ENCODE data around the gene ANKRD12.

Gene ANKRD12

DNA sequence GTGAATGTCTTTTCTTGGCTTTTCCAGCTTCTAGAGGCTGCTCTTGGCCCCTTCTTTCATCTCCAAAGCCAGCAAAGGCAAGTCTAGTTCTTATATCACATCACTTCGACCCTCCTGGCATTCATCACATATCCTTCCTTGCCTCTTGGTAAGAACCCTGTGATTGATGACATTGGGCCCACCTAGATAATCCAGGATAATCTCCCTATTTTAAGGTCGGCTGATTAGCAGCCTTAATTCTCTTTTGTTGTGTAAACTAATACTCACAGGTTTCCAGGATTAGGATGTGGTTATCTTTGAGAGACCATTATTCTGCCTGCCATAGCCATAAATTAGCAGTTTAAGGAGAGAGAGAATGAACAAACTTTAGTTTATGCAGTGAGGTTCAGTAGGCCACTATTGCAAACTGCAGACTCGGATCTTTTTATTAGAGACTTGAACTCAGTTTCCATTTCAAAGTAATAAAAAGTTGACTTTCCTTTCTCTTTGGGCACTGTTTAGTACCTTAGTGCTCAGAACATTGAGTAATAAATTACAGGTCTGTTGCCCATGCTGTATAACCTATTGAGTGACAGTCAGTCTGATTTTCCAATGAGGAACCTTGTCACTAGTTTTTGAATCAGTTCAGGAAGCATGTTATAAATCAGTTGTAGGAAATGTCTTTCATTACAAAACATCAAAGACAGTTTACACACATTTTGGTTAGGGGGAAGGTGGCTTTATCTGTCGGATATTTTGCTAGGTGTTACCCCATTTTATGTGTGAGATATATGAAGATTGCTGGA lies 29.6 kb upstream of the ANKRD12 start:
- no peak for DNase-seq (ENCODE audit: low read depth)

- DNase-seq (ENCODE audit: low read depth) = no peak
These were observed 27.7 kb upstream of the ANKRD12 start for GRCh38 chr18:9108911-9109310.

GRCh38 chr18:9109523-9109922 lies 27.1 kb upstream of the ANKRD12 start:
- DNase-seq (ENCODE audit: low read depth) = no peak

GRCh38 chr18:9113468-9114149 lies 23.0 kb upstream of the ANKRD12 start:
- no peak for DNase-seq (ENCODE audit: low read depth)

DNA sequence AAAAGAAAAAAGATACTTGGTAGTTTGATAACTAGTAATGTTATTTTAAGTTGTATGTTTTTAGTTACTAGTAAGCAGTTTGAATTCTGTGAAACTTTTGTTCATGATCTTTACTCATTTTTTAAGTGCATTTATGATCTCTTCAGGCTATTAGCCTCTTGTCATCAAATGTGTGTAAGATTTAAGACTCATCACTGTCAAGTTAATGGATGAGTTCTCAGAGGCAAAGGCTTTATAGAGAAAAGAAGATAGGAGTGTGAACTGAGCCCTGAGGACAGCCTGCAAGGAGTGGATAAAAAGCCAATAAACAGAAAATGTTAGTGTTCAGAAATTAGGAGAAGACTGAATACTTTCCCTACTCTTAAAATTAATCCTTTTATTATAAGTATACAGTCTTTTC lies 20.6 kb upstream of the ANKRD12 start:
- DNase-seq (ENCODE audit: low read depth) = no peak

GRCh38 chr18:9117980-9118841 lies 18.4 kb upstream of the ANKRD12 start:
- DNase-seq (ENCODE audit: low read depth) = no peak

GRCh38 chr18:9120796-9121195 lies 15.8 kb upstream of the ANKRD12 start:
- no peak for DNase-seq (ENCODE audit: low read depth)

GRCh38 chr18:9123520-9123919 lies 13.1 kb upstream of the ANKRD12 start:
- DNase-seq (ENCODE audit: low read depth) = no peak

- DNase-seq (ENCODE audit: low read depth) = no peak
These were observed 11.8 kb upstream of the ANKRD12 start for GRCh38 chr18:9124824-9125223.

DNA sequence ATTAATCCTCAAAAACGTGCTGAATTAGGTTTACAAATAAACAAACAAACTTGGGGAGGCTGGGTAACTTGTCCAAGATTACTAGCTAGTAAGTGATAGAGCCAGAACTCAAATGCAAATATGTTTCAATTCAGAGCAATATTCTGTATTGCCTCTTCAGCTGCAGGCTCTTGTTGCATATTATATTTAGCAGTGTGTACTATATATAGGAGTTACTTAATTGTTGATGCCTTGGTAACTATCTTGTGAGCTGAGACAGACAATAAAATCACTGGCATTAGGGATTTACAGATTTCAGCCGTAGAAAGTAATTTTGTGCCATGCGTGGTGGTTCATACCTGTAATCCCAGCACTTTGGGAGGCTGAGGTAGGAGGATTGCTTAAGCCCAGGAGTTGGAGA lies 10.2 kb upstream of the ANKRD12 start:
- DNase-seq (ENCODE audit: low read depth) = no peak

DNA sequence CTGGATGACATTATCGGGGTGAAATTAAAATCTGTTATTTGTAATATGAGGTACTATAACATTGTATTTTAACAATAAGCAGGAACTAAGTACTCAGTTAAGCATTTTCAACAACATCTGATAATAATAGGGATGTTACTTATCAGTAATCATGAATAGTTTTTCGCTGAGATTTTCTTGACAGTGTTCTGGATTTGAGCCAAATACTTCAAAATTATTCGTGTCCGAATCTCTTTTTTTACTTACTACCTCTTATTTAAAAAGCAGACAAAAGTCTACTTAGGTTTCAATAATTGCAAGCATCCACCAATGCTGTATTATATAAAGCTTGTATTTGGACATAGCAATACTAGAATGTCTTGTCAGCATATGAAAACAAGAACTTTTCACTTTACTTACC lies 6.4 kb upstream of the ANKRD12 start:
- no peak for DNase-seq (ENCODE audit: low read depth)

GRCh38 chr18:9130806-9131205 lies 5.8 kb upstream of the ANKRD12 start:
- no peak for DNase-seq (ENCODE audit: low read depth)

GRCh38 chr18:9132628-9133027 lies 4.0 kb upstream of the ANKRD12 start:
- no peak for DNase-seq (ENCODE audit: low read depth)

DNA sequence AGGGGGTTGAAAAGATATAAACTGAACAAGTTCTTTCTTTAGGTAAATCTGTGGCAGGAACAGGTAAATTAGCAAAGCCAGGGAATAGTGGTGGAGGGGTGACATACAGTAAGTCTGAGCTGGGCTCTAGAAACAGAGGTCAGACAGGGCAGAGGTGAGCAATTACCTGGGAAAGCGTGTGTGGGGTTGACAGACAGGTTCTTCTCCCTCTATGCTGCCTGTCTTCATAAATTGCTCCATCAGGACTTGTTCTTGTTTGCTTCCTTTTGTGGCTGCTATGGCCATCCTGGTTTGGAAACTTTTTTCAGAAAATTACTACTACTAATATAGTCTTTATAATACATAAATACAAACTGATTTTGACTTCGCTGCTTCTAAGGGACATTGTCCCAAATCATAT lies 3.4 kb upstream of the ANKRD12 start:
- DNase-seq (ENCODE audit: low read depth) = no peak

DNA sequence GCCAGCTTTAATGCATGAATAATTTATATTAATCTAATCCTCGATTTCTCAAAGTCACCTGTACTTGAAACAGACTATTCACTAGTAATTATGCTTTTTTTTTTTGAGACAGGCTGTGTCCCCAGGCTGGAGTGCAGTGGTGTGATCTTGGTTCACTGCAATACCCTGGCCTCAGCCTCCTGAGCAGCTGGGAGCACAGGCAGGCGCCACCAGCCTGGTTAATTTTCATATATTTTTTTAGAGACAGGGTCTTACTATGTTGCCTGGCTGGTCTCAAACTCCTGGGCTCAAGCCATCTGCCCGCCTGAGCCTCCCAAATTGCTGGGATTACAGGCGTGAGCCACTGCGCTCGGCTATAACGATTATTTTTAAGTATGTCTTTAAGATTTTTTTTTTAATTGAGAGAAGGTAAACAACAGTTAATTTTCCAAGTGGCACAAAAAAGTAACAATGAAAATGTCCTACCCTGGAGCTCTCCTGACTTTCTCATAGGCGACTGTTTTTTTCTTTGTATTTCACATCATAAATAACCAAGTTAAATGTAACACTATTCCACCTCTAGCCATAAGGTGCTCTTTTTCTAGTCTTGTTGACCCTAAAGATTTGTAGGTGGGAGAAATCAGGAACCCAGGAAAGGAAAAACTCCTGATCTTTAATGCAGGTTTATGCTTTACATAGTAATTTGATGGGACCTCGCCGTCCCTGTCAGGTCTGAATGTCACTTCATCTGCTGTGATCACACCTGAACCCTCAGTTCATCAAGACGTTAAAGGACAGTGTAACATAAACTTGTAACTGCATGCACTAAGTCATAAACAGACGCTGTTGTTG lies 1.3 kb upstream of the ANKRD12 start:
- no peak for DNase-seq (ENCODE audit: low read depth)

GRCh38 chr18:9135912-9136314 lies 668 bp upstream of the ANKRD12 start:
- peak; percentile 53 for DNase-seq (ENCODE audit: low read depth)

- DNase-seq (ENCODE audit: low read depth) = peak; percentile 69
These were observed 836 bp downstream of the ANKRD12 start for GRCh38 chr18:9137168-9138066.

DNA sequence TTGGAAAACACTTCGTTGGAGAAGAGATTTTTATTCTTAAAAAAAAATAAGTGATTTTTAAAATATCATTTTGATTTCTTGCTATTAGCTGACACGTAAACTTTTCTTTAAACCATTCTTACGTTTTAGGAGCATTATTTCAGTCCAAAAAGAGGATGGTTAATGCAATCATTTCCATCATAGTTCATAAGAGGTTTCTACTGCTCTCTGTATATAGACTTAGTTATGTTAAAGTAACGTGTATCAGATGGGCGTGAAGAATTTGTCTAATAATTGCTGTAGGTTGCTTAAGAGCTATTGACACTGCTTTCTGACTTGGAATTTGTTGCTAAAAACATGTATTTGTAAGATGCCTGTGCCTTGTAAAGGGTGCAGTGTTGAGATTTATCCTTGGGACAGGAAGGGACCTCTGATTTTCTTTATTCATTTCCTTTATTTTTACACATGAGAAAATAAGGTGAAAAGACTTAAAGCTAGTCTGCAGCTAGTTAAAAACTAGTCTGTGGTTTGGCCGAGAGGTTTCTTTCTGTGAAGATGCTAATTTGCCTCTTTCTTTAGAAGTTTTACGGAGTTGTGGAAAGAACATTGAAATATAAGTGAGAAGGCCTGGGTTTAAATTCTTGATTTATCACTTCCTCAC lies 2.9 kb downstream of the ANKRD12 start:
- DNase-seq (ENCODE audit: low read depth) = no peak

DNA sequence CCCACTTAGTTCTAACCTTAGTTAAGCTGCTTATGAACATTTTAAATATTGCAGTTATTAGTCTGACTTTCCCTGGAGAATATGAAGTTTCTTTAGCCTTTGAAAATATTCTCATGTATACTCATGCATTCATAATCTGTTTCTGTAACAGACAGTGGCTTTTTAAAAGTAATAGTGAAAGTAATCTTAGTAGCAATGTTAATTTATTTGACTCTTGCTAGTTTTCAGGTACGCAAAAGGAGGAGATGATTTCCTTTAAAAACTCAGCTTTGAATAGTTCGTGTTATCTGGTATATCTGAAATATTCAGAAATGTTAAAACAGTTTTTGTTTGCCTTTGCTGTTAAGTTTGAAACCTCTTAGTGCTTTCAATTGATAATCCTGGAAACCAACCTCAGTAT lies 3.8 kb downstream of the ANKRD12 start:
- no peak for DNase-seq (ENCODE audit: low read depth)

DNA sequence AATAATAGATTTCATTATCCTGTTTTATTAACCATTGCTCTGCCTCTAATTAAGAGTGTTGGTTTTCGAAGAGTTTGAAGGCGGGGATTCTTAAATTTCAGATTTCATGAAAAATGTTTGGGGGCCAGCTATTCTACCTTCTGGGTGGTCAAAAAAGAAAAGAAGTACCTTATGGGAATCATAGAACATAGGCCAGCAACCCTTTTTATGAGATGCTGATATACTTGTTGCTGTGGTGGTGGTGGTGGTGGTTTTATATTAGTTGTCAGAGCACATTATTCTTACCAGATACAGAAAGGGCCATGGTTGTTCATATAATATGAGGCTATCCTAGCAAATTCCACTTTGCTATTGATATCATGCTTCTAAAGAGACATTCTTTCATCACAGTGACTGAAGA lies 4.4 kb downstream of the ANKRD12 start:
- no peak for DNase-seq (ENCODE audit: low read depth)

Data from activated T-helper 1 cell treated with Interleukin-2 at 50 U/mL for 16 hours (primary cell).